Nephron (organoid): Measurements from ENCODE around the gene DLD.

Experiments
- H3K27ac Mint-ChIP-seq, 3 experiments: 2 replicates each; pipeline ENCODE4 v1.8.0; 2020; ENCODE audit warnings: mixed read lengths in 3 of 3, mild to moderate bottlenecking in 2 of 3, moderate library complexity in 1 of 3
- H3K27me3 Mint-ChIP-seq: 2 replicates; pipeline ENCODE4 v1.8.0; 2021; ENCODE audit warnings: low read depth, mild to moderate bottlenecking, moderate library complexity, mixed read lengths
- H3K36me3 Mint-ChIP-seq: 2 replicates; pipeline ENCODE4 v1.8.0; 2020; ENCODE audit warnings: low read depth, mixed read lengths
- H3K4me1 Mint-ChIP-seq: 2 replicates; pipeline ENCODE4 v1.8.0; 2020; ENCODE audit warnings: mixed read lengths
- H3K4me3 Mint-ChIP-seq, 3 experiments: 2 replicates each; pipeline ENCODE4 v1.8.0; 2020; ENCODE audit warnings: mild to moderate bottlenecking in 3 of 3, mixed read lengths in 3 of 3, moderate library complexity in 2 of 3
- H3K9me3 Mint-ChIP-seq: 2 replicates; pipeline ENCODE4 v1.8.0; 2020; ENCODE audit warnings: mixed read lengths
- TF ChIP-seq, protein P1 (sequence below), 3 experiments: fragments of 200-600 bp; sonication (generic); IDR thresholded peaks; one replicate each; pipeline ENCODE4 v1.5.0; 2021; ENCODE audit warnings: antibody characterized with exemption in 3 of 3; ENCODE audit not compliant: unreplicated experiment in 3 of 3

DLD gene

DNA sequence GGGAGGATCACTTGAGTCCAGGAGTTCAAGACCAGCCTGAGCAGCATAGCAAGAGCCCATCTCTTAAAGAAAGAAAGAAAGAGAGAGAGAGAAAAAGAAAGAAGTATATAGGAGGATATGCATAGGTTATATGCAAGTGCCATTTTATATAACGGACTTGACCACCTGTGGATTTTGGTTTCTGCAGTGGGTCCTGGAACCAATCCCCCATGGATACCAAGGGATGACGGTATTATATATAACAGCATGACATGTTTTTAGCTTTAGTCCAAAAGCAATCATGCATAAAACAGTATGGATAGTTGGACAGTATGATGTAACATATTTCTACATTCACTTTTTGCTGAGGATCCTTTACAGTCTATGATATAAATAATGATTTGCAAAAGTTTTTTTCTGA, 45.3 kb downstream of the DLD start:
- TF ChIP-seq, protein P1, sequence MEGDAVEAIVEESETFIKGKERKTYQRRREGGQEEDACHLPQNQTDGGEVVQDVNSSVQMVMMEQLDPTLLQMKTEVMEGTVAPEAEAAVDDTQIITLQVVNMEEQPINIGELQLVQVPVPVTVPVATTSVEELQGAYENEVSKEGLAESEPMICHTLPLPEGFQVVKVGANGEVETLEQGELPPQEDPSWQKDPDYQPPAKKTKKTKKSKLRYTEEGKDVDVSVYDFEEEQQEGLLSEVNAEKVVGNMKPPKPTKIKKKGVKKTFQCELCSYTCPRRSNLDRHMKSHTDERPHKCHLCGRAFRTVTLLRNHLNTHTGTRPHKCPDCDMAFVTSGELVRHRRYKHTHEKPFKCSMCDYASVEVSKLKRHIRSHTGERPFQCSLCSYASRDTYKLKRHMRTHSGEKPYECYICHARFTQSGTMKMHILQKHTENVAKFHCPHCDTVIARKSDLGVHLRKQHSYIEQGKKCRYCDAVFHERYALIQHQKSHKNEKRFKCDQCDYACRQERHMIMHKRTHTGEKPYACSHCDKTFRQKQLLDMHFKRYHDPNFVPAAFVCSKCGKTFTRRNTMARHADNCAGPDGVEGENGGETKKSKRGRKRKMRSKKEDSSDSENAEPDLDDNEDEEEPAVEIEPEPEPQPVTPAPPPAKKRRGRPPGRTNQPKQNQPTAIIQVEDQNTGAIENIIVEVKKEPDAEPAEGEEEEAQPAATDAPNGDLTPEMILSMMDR (IDR thresholded peaks at IDR 0.05; ENCODE audit: unreplicated experiment in 3 of 3), result no peak
- no peaks in the 10 kb centered on the region for H3K27me3 Mint-ChIP-seq
- H3K4me1 Mint-ChIP-seq, result peaks cover 86% of the 10 kb centered on the region
- H3K4me3 Mint-ChIP-seq, result no peak overlapping the region
- peaks cover 88% of the 10 kb centered on the region for H3K36me3 Mint-ChIP-seq
- H3K9me3 Mint-ChIP-seq, result no peaks in the 10 kb centered on the region
- H3K27ac Mint-ChIP-seq, result peak overlapping the region; percentile 30 to 88 (median 65)

DNA sequence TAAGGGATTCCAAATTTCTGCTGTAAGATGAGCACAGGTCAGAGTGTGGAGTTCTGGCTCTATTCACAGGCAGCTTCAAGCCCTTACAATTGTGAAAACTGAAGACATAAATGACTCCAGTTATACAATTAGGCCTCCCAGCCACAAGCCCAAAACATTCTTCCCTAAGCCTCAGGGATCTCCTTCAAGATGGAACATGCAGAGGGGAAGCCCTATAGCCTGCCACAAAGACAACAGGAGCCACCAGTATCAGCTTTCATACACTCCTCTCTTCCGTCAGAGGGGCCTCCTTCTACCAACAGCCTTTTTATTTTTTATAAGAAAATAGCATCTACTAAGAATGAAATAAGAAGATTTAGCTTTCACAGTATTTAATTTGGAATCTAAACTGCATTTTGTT, 46.5 kb downstream of the DLD start:
- TF ChIP-seq, protein P1 (IDR thresholded peaks at IDR 0.05; ENCODE audit: unreplicated experiment in 3 of 3), result no peak
- Mint-ChIP-seq H3K36me3 (peaks cover 83% of the 10 kb centered on the region), H3K27ac (peak overlapping the region; percentile 51 to 88 (median 87)), H3K27me3 (no peaks in the 10 kb centered on the region), H3K9me3 (no peaks in the 10 kb centered on the region), H3K4me3 (peak overlapping the region in 1 of 3 experiments; percentile 32), H3K4me1 (peaks cover 74% of the 10 kb centered on the region)

DNA sequence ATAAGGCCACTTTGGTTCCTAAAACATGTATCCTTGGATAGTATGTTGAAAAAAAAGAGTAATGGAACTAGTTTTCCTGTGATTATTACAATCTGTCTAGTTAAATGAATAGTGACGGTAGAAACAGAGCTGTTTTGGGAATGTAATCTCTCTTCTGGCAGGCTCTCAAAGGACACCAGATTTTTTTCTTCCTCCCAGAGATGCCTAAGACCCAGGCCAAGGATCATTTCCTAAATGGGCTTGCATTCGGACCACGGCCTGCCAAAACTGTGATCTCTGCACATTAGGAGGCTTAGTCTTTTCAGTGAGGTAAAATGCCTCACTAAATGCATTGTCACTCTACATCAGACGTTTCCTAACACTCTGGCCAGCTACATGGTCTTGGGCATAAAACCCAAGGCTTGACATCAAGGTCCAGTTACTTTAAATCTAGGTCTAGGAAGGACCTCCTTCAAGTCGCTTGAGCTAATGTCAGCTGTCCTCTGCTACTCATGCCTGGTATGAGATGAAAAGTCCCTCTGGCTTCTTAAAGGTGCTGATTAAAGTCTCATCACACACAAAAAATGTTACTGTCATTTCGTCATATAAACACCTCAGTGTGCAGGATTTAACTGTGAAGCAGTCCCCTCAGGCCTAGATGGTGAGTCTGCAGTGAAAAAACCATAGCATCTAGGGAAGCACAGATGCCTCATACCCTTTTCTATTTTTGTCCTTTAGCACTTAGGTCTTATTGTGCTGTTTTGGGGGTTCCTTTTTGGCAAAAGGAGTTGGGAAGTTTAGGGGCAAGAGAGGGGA, 47.7 kb downstream of the DLD start:
- Mint-ChIP-seq H3K27me3 (no peaks in the 10 kb centered on the region), H3K4me3 (no peak overlapping the region), H3K9me3 (no peaks in the 10 kb centered on the region), H3K36me3 (peaks cover 85% of the 10 kb centered on the region), H3K4me1 (peaks cover 66% of the 10 kb centered on the region), H3K27ac (peak overlapping the region in 2 of 3 experiments; percentile 87 to 88)
- TF ChIP-seq, protein P1 (IDR thresholded peaks at IDR 0.05; ENCODE audit: unreplicated experiment in 3 of 3), result no peak

DNA sequence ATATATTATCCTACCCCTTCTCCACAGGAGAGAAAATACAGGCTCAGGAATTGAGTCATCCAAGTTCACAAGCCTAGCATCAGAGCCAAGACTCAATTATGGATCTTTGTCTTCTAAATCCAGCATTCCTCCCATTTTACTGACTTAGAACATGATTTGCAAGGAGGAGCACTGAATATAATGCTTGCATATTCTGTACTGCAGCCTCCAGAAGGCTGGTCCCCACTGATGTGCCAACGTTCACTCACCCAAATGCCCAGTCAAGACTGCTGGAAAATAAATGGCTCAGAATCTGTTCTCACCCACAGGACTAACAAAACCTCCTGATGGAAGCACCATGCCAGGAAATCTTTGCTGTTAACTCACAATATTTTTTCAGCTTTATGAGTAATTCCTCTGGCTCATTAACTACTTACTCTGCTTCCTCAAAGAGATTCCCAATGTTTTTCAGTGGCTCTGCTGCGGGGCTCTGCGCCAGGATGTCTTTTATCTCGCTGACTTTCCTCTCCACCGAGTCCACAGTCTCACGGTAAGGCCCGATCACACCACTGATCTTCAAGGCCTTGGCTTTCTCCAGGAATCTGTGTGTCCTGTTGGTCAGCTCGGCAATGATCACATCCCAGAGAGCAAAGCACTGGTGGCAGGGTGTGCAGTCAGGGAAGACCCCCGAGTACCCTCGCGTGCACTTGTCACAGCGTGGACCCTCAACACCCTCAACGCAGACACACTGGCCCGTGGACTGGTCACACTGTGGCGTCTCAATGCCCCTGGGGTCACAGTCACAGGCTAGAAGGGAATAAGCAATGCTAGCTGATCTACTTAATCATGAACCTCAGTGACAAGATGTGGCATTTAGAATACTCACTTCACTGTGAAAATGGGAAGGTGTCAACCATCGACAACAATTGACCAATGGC, 48.8 kb downstream of the DLD start:
- Mint-ChIP-seq H3K4me3 (no peak overlapping the region), H3K9me3 (no peaks in the 10 kb centered on the region), H3K27me3 (no peaks in the 10 kb centered on the region), H3K4me1 (peaks cover 68% of the 10 kb centered on the region), H3K36me3 (peaks cover 89% of the 10 kb centered on the region), H3K27ac (peak overlapping the region in 2 of 3 experiments; percentile 64 to 88)
- TF ChIP-seq, protein P1 (IDR thresholded peaks at IDR 0.05; ENCODE audit: unreplicated experiment in 3 of 3), result no peak

DNA sequence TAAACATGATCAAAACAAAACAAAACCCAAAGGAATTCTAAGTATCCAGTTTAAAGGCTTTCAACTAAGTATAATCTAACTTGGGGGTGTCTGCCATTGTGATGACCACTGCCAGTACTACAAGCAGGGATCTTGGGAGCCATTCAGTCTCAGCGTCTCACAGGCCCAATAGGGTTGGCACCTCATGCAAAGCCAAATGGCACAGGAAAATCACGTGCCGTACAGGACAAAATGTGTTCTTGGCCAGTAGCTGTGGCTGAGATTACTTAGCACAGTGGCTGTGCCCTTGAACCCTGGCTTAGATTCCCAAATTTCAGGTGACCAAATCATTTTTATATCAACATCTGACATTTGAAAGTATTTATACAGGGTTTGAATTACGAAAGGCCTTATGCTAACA, 50.0 kb downstream of the DLD start:
- Mint-ChIP-seq H3K9me3 (no peaks in the 10 kb centered on the region), H3K4me3 (no peak overlapping the region), H3K4me1 (peaks cover 70% of the 10 kb centered on the region), H3K36me3 (peaks cover 88% of the 10 kb centered on the region), H3K27ac (peak overlapping the region; percentile 3 to 39 (median 18)), H3K27me3 (no peaks in the 10 kb centered on the region)
- TF ChIP-seq, protein P1 (IDR thresholded peaks at IDR 0.05; ENCODE audit: unreplicated experiment in 3 of 3), result no peak
